Breast epithelium (tissue), 4 donors: ENCODE measurements around the gene TMC8. TPM values are rescaled to one million over a fixed set of nuclear protein-coding genes. Genes with fewer than 3 reads are reported as not detected.

Experiments used
- DNase-seq, 2 donors: peaks; one replicate each; pipeline ENCODE4 v3.0.0-alpha.2; 2019; ENCODE audit warnings: low spot score in 2 of 2
- H3K27ac ChIP-seq, 2 donors: fragments of 200-600 bp; sonication (generic) in 1 of 2; one replicate each; pipeline ENCODE4 v1.5.1; 2016 to 2019; ENCODE audit warnings: mild to moderate bottlenecking in 1 of 2
- H3K27me3 ChIP-seq, 2 donors: fragments of 200-600 bp; sonication (generic) in 1 of 2; one replicate each; pipeline versions ENCODE4 v1.5.1 to v1.6.0; 2017 to 2019; ENCODE audit warnings: control low read depth in 1 of 2, mild to moderate bottlenecking in 1 of 2
- H3K36me3 ChIP-seq: fragments of 200-600 bp; one replicate; pipeline ENCODE4 v1.5.1; 2019
- H3K4me1 ChIP-seq, 2 donors: fragments of 200-600 bp; sonication (generic); one replicate each; pipeline ENCODE4 v1.5.1; 2016 to 2019; ENCODE audit warnings: control low read depth in 1 of 2
- H3K4me3 ChIP-seq, 3 donors: fragments of 200-600 bp; sonication (generic); 1 replicate in 2 of 3; 2 replicates in 1 of 3; pipeline ENCODE4 v1.5.1; 2016 to 2019; ENCODE audit warnings: mild to moderate bottlenecking in 3 of 3, moderate library complexity in 2 of 3
- H3K9me3 ChIP-seq, 2 donors: fragments of 200-600 bp; sonication (generic) in 1 of 2; one replicate each; pipeline ENCODE4 v1.5.1; 2016 to 2019; ENCODE audit warnings: control low read depth in 1 of 2
- POLR2A ChIP-seq: fragments of 450-650 bp; IDR thresholded peaks from one replicate; pipeline ENCODE4 v1.6.1; 2016; ENCODE audit warnings: antibody characterized with exemption, mild to moderate bottlenecking, moderate library complexity
- POLR2AphosphoS5 ChIP-seq, 3 donors: sonication (generic); formaldehyde crosslinking; IDR thresholded peaks; one replicate each; pipeline ENCODE4 v1.6.1; 2017; ENCODE audit warnings: antibody characterized with exemption in 3 of 3
- intact Hi-C: fragments of 100-400 bp; cut with DNase I; formaldehyde crosslinking; loops from one replicate; pipeline ENCODE4 v1.15.1; 2023; ENCODE audit warnings: low total_unique reads
- total RNA-seq, 3 donors: library from RNA; depleted of rRNA; stranded (reverse); fragments of >200 nt; gene quantifications; one replicate each; pipeline ENCODE4 v1.1.0, GENCODE V29; 2016
- TF ChIP-seq, protein P1 (sequence below), 3 donors: fragments of 450-650 bp; IDR thresholded peaks; one replicate each; pipeline ENCODE4 v1.5.1; 2016 to 2017; ENCODE audit warnings: antibody characterized with exemption in 3 of 3, mild to moderate bottlenecking in 3 of 3, moderate library complexity in 3 of 3

The TMC8 gene
- total RNA-seq, 3 donors from 2014 or later = 4.2 to 9.9 (median 8.8) TPM

GRCh38 chr17:78176548-78177025 lies 46.0 kb downstream of the TMC8 start:
- peak overlapping the region; percentile 34 to 91 for H3K27ac ChIP-seq
- TF ChIP-seq POLR2AphosphoS5 (IDR thresholded peaks at IDR 0.05) = no peak
- TF ChIP-seq, protein P1, sequence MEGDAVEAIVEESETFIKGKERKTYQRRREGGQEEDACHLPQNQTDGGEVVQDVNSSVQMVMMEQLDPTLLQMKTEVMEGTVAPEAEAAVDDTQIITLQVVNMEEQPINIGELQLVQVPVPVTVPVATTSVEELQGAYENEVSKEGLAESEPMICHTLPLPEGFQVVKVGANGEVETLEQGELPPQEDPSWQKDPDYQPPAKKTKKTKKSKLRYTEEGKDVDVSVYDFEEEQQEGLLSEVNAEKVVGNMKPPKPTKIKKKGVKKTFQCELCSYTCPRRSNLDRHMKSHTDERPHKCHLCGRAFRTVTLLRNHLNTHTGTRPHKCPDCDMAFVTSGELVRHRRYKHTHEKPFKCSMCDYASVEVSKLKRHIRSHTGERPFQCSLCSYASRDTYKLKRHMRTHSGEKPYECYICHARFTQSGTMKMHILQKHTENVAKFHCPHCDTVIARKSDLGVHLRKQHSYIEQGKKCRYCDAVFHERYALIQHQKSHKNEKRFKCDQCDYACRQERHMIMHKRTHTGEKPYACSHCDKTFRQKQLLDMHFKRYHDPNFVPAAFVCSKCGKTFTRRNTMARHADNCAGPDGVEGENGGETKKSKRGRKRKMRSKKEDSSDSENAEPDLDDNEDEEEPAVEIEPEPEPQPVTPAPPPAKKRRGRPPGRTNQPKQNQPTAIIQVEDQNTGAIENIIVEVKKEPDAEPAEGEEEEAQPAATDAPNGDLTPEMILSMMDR (IDR thresholded peaks at IDR 0.05) = peak; percentile 56 to 78 (median 66)
- DNase-seq = no peak
- no peaks in the 10 kb centered on the region for H3K9me3 ChIP-seq
- H3K27me3 ChIP-seq = no peaks in the 10 kb centered on the region
- peaks cover 5 to 16% of the 10 kb centered on the region in 2 donors for H3K4me1 ChIP-seq
- H3K4me3 ChIP-seq = no peak overlapping the region
- intact Hi-C loops = loop anchor here (10.0 kb wide), 1 partner anchor 62 kb away; no protein-coding TSS in a partner anchor
- no peaks in the 10 kb centered on the region for H3K36me3 ChIP-seq

DNA sequence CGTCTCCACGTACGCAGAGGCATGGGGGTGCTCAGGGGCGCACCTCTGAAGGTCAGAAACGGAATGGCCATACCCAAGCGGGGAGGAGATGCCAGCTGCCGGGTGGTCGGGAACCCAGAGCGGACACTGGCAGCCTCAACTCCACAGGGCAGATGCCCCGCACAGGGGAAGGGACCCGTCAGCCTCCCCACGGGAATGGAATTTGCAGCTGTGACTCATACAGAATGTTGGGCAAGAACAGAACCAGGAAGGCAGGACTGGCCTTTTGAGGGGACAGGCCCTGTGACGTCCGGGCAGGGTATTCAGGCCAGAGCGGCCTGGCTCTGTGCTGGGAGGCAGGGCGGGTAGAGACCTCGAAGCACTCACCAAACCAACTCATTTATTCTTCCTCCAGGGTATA lies 48.8 kb downstream of the TMC8 start:
- H3K4me3 ChIP-seq = no peak overlapping the region
- no peaks in the 10 kb centered on the region for H3K36me3 ChIP-seq
- peak overlapping the region; percentile 83 to 92 for H3K27ac ChIP-seq
- TF ChIP-seq POLR2A = no peak
- TF ChIP-seq POLR2AphosphoS5 (IDR thresholded peaks at IDR 0.05) = peak in 2 of 3 donors; percentile 47 to 50
- TF ChIP-seq, protein P1 (IDR thresholded peaks at IDR 0.05) = no peak
- intact Hi-C loops = loop anchor here (10.0 kb wide), 1 partner anchor 65 kb away; no protein-coding TSS in a partner anchor
- peaks cover 5 to 13% of the 10 kb centered on the region in 2 donors for H3K4me1 ChIP-seq
- no peaks in the 10 kb centered on the region for H3K27me3 ChIP-seq
- DNase-seq = peak in 1 of 2 donors; percentile 73
- no peaks in the 10 kb centered on the region for H3K9me3 ChIP-seq

DNA sequence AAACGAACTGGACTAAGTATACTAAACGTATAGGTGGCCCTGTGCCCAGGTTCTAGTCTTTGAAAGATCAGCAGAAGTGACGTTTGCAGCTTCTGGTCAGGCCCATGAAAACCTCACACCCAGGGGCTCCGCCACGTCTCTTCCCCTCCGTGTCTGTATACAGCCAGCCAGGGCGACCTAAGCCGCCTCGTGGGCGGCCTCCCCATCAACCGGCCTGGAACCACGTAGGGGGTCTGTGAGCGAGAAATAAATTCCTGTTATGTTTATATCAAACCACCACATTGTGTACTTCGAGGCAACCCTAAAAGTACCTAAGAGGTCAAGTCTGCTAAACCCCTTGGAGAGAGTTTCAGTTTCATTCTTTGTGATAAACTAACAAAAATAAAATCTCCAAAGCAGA lies 49.5 kb downstream of the TMC8 start:
- intact Hi-C loops = no loop called here
- no peak for TF ChIP-seq POLR2A
- TF ChIP-seq POLR2AphosphoS5 (IDR thresholded peaks at IDR 0.05) = no peak
- TF ChIP-seq, protein P1 (IDR thresholded peaks at IDR 0.05) = no peak
- H3K4me3 ChIP-seq = no peak overlapping the region
- no peak for DNase-seq
- H3K27me3 ChIP-seq = no peaks in the 10 kb centered on the region
- no peaks in the 10 kb centered on the region for H3K36me3 ChIP-seq
- H3K27ac ChIP-seq = peak overlapping the region; percentile 83 to 92
- no peaks in the 10 kb centered on the region for H3K9me3 ChIP-seq
- peaks cover 4 to 12% of the 10 kb centered on the region in 2 donors for H3K4me1 ChIP-seq

GRCh38 chr17:78180508-78180907 lies 49.9 kb downstream of the TMC8 start:
- intact Hi-C loops = no loop called here
- H3K27ac ChIP-seq = peak overlapping the region in 1 of 2 donors; percentile 92
- DNase-seq = no peak
- H3K36me3 ChIP-seq = no peaks in the 10 kb centered on the region
- H3K27me3 ChIP-seq = no peaks in the 10 kb centered on the region
- no peak overlapping the region for H3K4me3 ChIP-seq
- no peaks in the 10 kb centered on the region for H3K9me3 ChIP-seq
- peaks cover under 1 to 8% of the 10 kb centered on the region in 2 donors for H3K4me1 ChIP-seq
- TF ChIP-seq POLR2A (no peak), POLR2AphosphoS5 (IDR thresholded peaks at IDR 0.05) (no peak)
- TF ChIP-seq, protein P1 (IDR thresholded peaks at IDR 0.05) = no peak

DNA sequence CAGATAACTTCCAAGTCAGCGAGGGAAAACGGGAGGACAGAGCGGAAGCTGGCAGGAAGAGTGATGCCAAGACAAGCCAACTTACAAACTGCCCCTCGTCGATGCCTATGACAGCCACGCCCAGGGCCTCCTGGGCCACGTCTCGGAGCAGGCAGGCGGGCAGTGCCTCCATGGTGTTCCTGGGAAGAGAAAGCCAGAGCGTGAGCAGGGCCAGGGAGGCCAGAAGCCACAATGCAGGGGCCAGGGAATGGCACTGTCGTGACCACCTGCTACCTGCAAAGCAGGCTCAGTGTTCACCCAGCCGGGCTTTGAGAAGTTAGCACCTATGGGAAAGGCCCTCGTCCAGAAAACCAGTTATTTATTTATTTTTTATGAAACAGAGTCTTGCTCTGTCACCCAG lies 51.9 kb downstream of the TMC8 start:
- Histone ChIP-seq H3K9me3 (no peaks in the 10 kb centered on the region), H3K4me1 (peaks cover 3 to 10% of the 10 kb centered on the region in 2 donors), H3K27me3 (no peaks in the 10 kb centered on the region), H3K4me3 (no peak overlapping the region), H3K27ac (no peak overlapping the region), H3K36me3 (no peaks in the 10 kb centered on the region)
- no peak for DNase-seq
- intact Hi-C loops = no loop called here
- TF ChIP-seq POLR2A = no peak
- no peak for TF ChIP-seq POLR2AphosphoS5 (IDR thresholded peaks at IDR 0.05)
- TF ChIP-seq, protein P1 (IDR thresholded peaks at IDR 0.05) = no peak
